HG03521 (cell line): ENCODE results near the gene HERC4.
"Not testable (repeated sequence)": the region's sequence is repeated elsewhere in the genome, so short reads cannot be mapped to it uniquely, and the experiment has no call there.

ENCODE experiments used
- ATAC-seq: cut with Tn5 transposase; IDR thresholded peaks from one replicate; pipeline ENCODE4 v1.9.1; 2021; ENCODE audit warnings: mild to moderate bottlenecking, moderate library complexity; ENCODE audit not compliant: unreplicated experiment

Gene HERC4

DNA sequence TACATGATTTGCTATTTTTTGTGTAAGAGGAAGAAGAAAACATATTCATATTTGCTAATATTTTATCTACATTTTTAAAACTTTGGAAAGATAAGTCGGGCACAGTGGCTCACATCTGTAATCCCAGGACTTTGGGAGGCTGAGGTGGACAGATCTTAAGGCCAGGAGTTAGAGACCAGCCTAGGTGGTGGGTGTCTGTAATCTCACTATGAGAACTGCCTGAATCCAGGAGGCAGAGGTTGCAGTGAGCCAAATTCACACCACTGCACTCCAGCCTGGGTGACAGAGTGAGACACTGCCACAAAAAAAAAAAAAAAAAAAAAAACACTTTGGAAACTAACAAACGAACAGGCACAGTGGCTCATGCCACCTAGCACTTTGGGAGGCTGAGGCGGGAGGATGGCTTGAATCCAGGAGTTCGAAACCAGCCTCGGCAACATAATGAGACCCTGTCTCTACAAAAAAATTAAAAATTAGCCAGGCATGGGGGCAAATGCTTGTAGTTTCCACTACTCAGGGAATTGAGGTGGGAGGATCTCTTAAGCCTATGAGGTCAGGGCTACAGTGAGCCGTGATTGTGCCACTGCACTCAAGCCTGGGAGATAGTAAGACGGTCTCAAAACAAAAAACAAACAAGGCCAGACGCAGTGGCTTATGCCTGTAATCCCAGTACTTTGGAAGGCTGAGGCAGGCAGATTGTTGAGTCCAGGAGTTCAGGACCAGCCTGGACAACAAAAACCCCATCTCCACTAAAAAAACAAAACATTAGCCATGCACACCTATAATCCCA, 25.6 kb downstream of the HERC4 start:
- ATAC-seq: no peak

DNA sequence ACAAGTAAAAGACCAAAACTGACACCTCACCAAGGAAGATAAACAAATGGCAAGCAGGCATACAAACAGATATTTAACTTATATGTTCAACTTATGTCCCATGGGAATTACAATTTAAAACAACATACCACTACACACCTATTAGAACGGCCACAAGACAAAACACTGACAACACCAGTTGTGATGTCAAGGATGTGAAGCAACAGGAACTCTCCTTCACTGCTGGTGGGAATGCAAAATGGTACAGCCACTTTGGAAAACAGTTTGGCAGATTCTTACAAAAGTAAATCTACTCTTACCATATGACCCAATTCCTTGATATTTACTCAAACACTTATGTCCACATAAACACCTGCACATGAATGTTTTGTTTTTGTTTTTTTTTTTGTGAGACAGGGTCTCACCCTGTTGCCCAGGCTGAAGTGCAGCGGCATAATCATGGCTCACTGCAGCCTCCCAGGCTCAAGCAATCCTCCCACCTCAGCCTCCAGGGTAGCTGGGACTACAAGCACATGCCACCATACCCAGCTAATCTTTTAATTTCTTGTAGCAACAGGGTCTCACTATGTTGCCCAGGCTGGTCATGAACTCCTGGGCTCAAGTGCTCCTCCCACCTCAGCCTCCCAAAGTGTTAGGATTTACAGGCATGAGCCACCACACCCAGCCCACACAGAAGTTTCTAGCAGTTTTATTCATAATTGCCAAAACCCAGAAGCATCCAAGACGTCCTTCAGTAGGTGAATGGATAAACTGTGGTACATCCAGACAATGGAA, 27.3 kb downstream of the HERC4 start:
- ATAC-seq: no peak

DNA sequence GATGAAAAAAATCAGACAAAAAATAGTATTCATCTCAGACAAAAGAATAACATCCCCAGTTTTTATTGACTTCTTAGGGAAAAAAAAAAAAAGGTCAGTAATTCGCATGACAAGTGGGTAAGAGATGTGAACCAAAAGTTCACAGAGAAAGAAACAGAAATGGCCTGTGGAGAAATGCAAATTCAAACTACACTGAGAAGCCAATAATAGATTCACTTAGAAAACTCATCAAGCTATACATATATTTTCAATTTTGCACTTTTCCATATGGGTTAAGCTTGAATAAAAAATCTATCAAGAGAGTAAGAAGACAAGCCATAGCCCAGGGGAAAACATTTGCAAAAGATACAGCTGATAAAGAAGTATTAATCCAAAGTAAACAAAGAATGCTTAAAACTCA, 28.0 kb downstream of the HERC4 start:
- no peak for ATAC-seq

DNA sequence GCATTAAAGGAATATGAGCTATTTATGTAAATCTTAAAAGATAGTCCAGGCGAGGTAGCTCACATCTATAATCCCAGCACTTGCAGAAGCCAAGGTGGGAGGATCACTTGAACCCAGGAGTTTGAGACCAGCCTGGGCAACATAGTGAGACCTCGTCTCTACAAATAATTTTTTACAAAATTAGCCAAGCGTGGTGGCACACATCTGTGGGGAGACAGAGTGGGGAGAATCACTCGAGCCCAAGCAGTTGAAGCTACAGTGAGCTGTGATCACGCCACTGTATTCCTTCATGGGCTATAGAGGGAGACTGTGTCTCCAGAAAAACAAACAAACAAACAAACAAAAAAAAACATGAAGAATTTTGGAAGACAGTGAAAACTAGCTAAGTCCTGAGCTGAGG, 28.4 kb downstream of the HERC4 start:
- ATAC-seq: no peak

DNA sequence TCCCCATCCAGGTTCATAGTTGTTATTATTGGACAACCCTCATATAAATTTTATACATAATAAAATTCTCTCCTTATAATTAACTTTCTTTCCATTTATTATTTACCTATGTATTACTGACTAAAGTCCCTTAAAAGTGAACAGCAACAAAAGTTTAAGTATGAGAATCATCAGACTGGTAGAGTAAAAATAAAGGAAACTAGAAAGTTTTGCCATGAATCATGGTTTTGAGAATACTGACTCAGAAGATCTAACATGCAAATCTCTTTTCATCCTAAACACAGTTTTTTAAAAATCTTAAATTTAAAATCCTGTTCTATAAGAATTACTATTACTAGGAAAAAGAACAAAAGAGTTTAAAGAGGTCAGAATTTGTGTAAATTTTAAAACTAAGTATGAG, 32.1 kb downstream of the HERC4 start:
- no peak for ATAC-seq

DNA sequence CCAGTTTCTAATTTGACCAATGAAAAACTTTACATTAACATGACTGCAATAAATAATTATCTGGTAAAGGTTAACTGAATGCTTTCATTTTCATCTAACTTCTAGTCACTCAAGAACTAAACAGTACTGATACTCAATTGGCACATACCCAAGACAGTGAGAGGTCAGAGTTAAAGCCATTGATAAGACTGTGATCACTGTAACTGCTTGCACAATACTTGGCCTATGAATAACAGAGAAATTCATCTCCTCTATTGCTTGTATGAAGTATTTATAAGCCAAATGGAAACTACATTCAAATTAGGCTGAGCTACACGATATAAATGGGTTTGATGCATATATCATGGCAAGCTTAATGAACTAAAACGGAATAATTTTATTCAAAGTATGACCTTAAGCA, 43.0 kb downstream of the HERC4 start:
- ATAC-seq: no peak

DNA sequence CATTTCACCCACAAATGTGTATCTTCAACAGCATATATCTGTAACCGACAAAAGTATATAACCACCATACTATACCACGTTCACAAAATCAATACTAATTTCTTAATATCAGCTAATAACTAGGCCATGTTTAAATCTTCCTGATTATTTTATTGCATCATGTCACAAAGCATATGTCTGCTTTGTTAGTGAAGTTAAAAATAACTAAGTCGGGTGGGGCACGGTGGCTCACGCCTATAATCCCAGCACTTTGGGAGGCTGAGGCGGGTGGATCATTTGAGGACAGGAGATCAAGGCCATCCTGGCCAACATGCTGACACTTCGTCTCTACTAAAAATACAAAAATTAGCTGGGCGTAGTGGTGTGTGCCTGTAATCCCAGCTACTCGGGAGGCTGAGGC, 47.7 kb downstream of the HERC4 start:
- no peak for ATAC-seq

DNA sequence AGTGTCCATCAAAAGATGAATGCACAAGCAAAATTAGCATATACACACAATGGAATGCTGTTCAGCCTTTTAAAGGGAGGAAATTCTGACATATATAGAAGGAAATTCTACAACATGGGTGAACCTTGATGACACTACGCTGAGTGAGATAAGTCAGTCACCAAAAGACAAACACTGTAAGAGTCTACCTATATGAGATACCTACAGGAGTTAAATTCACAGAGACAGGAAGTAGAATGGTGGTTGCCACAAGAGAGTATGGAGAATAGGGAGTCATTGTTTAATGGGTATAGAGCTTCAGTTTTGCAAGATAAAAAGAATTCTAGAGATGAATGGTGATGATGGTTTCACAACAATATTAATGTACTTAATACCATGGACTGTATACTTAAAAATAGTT, 51.8 kb downstream of the HERC4 start:
- ATAC-seq: no peak

DNA sequence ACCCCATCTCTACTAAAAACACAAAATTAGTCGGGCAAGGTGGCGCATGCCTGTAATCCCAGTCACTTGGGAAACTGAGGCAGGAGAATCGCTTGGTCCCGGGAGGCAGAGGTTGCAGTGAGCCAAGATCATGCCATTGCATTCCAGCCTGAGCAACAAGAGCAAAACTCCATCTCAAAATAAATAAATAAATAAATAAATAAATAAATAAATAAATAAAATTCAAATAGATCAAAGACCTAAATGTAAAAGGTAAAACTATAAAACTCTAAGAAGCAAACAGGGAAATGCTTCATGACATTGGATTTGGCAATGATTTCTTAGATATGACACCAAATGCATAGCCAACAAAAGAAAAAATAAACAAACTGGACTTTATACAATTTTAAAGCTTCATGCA, 52.8 kb downstream of the HERC4 start:
- not testable (repeated sequence) for ATAC-seq

DNA sequence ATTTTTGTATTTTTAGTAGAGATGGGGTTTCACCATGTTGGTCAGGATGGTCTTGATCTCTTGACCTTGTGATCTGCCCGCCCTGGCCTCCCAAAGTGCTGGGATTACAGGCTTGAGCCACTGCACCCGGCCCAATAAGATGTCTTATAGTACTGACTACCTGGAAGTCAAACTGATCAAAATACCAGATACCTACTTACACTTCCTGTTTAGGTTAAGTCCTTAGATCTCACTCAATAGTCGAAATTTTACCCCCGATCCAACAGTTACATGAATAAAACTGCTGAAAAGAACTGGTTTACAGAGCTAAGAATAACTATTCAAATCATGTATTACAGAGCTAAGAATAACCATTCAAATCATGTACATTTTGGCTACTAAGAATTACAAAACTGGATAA, 58.6 kb downstream of the HERC4 start:
- ATAC-seq: not testable (repeated sequence)

DNA sequence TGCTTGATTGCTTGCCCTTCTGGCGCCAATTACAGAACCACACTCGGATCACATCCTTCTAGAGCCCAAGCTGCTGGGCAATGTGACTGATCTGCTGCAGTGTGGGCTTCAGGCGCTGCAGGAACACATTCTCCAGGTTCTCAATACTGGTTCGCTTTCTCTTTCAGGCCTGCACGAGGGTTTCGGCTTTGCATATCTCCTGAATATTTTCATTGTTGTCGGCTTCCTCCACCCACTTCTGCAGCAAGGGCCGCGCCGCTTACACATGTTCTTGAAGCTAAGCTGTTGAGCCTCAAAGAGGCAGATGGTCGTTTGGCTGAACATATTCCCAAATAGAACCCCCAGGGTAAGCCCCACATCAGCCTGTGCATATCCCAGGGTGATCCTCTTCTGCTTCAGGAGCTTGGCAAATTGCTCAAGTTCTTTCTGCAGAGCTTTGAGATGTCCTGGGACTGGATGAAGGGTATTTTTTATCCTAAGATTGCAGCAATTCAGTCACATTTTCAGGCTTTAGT, 64.6 kb downstream of the HERC4 start:
- ATAC-seq: no peak

DNA sequence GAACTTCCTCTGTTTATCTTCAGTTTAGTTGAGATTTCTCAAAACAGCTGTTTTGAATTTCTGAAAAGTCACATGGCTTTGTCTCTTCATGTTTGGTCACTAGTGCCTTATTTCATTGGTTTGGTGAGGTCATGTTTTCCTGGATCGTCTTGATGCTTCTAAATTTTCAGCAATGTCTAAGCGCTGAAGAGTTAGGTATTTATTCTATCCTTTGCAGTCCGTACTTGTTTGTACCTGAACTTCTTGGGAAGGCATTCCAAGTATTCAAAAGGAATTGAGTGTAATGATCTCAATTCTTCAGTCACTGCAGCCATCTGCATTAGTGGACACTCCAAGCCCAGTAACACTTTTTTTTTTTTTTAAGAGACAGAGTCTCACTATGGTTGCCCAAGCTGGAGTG, 67.7 kb downstream of the HERC4 start:
- ATAC-seq: no peak

DNA sequence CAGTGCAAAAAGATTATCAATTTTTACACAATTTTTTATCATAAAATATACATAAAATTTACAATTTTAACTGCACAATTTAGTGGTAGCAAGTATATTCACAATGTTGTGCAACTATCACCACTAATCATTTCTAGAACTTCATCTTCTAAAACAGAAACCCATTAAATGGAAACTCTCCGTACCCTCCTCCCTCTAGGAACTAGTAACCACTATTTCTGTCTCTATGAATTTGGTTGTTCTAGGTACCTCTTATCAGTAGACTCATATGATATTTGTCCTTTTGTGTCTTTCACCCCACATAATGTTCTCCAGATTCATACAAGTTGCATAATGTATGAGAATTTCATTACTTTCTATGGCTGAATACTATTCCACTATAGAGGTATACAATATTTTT, 73.5 kb downstream of the HERC4 start:
- no peak for ATAC-seq

DNA sequence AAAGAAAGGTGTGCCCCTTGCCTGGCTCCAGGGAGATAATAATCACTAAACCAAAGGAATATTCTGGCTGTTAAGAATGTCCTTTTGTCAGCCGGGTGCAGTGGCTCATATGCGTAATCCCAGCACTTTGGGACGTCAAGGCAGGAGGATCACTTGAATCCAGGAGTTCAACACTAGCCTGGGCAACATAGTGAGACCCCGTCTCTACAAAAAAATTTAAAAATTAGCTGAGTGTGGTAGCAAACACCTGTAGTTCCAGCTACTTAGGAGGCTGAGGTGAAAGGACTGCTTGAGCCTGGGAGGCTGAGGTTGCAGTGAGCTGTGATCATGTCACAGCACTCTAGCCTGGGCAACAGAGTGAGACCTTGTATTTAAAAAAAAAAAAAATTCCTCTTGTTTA, 74.1 kb downstream of the HERC4 start:
- ATAC-seq: no peak

DNA sequence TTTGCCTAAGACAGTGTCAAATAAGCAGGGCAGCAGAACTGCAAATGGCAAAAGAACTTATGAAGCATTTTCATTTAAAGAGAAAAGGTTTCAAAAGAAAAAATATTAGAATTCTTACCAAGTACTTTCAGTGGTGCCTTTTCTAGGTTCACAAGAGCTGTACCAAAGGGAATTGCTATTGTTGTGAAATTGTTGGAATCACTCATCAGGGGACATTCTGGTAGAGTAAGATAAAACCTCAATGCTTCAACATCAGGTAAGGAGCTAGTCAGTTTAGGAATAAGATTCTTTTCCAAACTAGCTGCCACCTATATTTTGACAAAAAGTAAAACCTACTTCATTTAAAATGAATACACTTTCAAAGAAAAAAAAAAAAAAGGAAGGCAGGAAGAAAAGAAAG, 85.0 kb downstream of the HERC4 start:
- no peak for ATAC-seq

DNA sequence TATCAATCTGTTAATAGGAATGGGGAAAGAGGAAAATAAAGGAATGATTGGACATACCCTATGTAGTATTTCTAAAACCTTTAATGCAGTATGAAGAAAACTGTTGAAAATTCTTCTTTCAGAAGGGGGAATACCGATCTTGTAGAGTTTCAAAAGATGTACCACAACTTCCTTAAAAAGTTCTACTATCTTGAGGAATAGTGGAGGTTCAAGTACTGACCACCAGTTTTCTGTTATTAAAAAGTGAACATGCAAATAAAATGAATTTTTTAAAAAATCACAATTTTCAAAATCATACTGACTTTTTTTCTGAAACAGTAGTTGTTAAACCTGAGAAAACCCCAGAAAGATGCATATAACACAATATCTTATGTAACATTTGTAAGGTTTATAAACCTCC, 86.5 kb downstream of the HERC4 start:
- no peak for ATAC-seq

DNA sequence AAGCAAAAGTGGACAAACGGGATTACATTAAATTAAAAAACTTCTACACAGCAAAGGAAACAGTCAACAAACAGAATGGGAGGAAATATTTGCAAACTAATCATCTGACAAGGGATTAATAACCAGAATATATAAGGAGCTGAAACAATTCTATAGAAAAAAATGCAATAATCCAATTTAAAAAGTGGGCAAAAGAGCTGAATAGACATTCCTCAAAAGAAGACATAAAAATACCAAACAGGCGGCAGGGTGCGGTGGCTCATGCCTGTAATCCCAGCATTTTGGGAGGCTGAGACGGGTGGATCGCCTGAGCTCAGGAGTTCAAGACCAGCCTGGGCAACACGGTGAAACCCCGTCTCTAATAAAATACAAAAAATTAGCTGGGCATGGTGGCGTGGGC, 92.5 kb downstream of the HERC4 start:
- ATAC-seq: not testable (repeated sequence)

DNA sequence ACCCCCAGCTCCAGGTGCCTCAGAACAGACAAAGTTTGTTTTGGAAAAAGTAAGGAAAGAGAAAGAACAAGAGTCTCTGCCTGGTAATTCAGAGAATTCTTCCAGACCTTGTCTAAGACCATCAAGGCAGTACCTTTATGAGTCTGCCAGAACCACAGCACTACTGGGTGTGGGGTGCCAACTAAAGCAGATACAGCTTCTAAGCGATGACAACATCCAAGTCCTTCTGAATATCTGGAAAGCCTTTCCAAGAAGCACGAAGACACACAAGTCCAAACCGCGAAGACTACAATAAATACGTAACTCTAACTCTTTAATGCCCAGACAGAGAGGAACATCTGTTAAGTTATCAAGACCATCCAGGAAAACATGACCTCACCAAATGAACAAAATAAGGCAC, 96.3 kb downstream of the HERC4 start:
- ATAC-seq: no peak

DNA sequence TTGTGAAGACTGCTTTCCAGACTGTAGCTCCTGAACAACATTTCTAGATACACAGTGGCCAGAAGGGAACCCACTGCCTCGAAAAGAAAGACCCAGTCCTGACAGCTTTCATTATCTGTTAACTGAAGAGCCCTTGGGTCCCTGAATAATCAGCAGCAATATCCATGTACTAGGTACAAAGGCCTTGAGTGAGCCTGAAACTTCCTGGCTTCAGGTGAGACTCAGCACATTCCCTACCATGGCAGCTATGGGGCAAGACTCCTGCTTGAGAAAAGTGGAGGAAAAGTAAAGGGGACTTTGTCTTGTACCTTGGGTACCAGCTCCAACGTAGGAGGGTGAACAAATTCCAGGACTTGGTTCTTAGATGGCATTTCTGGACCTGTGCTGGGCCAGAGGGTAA, 97.8 kb downstream of the HERC4 start:
- no peak for ATAC-seq

DNA sequence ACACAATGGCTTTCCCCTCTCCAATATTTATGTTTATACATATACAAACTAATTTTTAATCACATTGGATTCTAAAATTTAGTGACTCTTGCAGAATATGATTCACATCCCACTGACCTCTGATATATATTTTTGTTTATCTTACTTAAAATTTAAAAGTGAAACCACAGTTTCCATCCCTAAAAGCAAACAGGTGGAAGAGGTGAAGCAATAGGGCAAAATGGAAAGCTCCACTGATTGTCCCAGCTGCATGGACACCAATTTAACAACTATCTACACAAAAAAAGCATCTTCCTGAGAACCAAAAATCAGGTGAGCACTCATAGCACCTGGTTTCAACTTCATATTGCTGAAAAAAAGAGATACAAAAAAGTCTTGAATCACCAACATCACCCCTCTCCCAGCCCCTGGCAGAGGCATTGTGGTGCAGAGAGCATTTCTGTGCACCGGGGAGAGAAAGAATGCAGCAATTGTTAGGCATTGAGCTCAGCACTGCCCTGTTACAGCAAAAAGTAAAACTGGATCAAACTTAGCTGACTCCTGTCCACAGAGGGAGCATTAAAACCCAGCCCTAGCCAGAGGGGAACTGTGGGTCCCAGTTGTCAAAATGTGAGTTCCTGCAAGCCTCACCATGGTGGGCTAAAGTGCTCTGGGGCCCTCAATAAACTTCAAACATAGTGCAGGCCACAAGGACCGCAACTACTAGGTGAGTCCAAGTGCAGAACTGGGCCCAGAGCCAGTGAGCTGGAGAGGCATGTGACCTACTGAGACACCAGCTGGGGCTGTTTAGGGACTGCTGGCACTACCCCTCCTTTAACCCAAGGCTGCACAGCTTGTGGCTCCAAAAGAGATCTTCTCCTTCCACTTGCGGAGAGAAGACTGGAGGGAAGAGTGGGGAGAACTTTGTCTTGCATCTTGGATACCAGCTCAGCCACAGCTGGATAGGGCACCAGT, 98.5 kb downstream of the HERC4 start:
- no peak for ATAC-seq

DNA sequence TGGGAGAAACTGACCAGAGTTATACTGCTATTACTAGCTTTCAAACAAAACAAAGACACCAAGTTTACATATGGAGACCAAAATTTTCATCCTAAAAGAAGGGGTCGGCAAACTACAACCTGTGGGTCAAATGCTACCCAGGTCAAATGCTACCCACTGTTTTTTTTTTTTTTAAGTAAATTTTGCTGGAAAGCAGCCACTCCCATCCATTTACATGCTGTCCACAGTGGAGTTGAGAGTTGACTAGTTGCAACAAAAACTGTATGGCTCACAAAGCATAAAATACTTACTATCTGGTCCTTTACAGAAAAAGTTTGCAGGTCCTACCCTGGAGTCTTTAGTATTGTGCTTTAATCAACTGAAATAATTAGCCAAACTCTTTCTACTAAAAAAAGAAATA, 99.2 kb downstream of the HERC4 start:
- no peak for ATAC-seq
